ENCODE data around the gene GBX1. TPM values are rescaled to one million over a fixed set of nuclear protein-coding genes. Genes with fewer than 3 reads are reported as not detected.

GBX1 gene
- total RNA-seq, 1 donor from 2014 or later: 2.4 TPM

- no peak for TF ChIP-seq CTCF (conservative IDR thresholded peaks at IDR 0.05)
- no peak for DNase-seq (ENCODE audit: low read depth, low spot score)
- Mint-ChIP-seq H3K27ac (ENCODE audit: unreplicated experiment) (no peak overlapping the region), H3K9me3 (no peaks in the 10 kb centered on the region), H3K27me3 (ENCODE audit: low read depth) (peaks cover 4% of the 10 kb centered on the region), H3K36me3 (ENCODE audit: low read depth) (peaks cover 4% of the 10 kb centered on the region), H3K4me1 (peaks cover 14% of the 10 kb centered on the region), H3K4me3 (no peak overlapping the region)
These were observed 47.6 kb downstream of the GBX1 start for GRCh38 chr7:151119902-151120301.

DNA sequence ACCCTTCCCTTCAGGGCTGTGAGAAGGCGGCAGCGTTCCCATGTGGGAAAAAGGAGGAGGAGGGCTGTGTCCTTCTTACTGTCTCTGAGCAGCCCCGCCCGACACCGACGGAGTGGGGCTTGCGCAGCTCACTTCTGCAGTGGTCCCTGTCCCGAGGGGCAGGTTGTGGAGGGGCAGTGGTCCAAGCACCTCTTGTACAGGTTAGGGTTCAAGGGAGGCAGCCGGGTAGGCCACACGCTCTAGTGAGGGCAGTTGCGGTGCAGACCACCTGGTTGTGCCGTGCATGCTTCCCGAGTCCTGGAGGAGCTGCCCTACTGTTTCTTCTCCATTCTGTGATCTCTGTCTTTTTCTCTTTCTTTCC, 48.5 kb downstream of the GBX1 start:
- no peak for DNase-seq (ENCODE audit: low read depth, low spot score)
- Mint-ChIP-seq H3K9me3 (no peaks in the 10 kb centered on the region), H3K4me1 (peaks cover 9% of the 10 kb centered on the region), H3K36me3 (ENCODE audit: low read depth) (peaks cover 2% of the 10 kb centered on the region), H3K27ac (ENCODE audit: unreplicated experiment) (no peak overlapping the region), H3K27me3 (ENCODE audit: low read depth) (peaks cover 6% of the 10 kb centered on the region), H3K4me3 (peak overlapping the region; percentile 31)
- TF ChIP-seq CTCF (conservative IDR thresholded peaks at IDR 0.05): no peak

DNA sequence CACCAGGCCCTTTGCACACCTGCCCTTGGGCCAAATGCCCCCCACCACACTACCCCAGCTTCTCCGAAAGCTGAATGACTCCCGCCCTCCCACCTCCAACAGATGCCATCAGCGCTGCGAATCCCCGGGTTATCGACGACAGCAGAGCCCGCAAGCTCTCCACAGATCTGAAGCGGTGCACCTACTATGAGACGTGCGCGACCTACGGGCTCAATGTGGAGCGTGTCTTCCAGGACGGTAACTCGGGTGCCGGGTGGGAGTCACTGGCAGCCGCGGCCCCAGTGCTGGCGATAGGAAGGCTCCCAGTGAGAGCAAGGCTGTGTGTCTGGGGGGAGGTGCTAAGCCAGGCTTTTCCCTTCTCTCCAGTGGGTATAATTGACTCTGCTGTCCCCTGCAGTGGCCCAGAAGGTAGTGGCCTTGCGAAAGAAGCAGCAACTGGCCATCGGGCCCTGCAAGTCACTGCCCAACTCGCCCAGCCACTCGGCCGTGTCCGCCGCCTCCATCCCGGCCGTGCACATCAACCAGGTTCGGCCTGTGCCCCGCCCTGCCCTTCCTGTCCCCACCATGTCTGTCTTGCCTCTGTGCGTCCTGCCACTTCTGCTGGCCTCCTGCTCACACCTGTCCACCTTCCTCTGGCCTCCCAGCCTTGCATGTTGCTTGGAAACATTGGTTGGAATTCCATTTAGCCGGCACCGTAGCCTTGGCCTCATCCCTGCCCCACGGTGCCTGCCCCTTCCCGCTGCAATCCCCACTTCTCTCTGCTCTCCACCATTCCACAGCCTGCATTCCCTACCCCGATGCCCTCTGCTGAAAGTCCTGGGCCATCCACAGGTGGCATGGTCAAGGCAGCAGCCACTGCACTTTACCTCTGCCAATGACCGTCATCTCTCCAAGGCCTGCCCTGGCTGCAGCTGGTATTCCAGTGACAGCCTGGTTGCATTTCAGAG, 49.1 kb downstream of the GBX1 start:
- peaks cover 12% of the 10 kb centered on the region for H3K4me1 Mint-ChIP-seq
- no peaks in the 10 kb centered on the region for H3K9me3 Mint-ChIP-seq
- H3K4me3 Mint-ChIP-seq: no peak overlapping the region
- DNase-seq (ENCODE audit: low read depth, low spot score): no peak
- TF ChIP-seq CTCF (conservative IDR thresholded peaks at IDR 0.05): no peak
- H3K27ac Mint-ChIP-seq (ENCODE audit: unreplicated experiment): no peak overlapping the region
- H3K36me3 Mint-ChIP-seq (ENCODE audit: low read depth): no peaks in the 10 kb centered on the region
- peaks cover 13% of the 10 kb centered on the region for H3K27me3 Mint-ChIP-seq (ENCODE audit: low read depth)

GRCh38 chr7:151117565-151117964, 49.9 kb downstream of the GBX1 start:
- no peaks in the 10 kb centered on the region for H3K36me3 Mint-ChIP-seq (ENCODE audit: low read depth)
- H3K9me3 Mint-ChIP-seq: no peaks in the 10 kb centered on the region
- H3K4me1 Mint-ChIP-seq: peaks cover 18% of the 10 kb centered on the region
- DNase-seq (ENCODE audit: low read depth, low spot score): no peak
- TF ChIP-seq CTCF (conservative IDR thresholded peaks at IDR 0.05): no peak
- H3K27ac Mint-ChIP-seq (ENCODE audit: unreplicated experiment): no peak overlapping the region
- no peak overlapping the region for H3K4me3 Mint-ChIP-seq
- peaks cover 19% of the 10 kb centered on the region for H3K27me3 Mint-ChIP-seq (ENCODE audit: low read depth)

DNA sequence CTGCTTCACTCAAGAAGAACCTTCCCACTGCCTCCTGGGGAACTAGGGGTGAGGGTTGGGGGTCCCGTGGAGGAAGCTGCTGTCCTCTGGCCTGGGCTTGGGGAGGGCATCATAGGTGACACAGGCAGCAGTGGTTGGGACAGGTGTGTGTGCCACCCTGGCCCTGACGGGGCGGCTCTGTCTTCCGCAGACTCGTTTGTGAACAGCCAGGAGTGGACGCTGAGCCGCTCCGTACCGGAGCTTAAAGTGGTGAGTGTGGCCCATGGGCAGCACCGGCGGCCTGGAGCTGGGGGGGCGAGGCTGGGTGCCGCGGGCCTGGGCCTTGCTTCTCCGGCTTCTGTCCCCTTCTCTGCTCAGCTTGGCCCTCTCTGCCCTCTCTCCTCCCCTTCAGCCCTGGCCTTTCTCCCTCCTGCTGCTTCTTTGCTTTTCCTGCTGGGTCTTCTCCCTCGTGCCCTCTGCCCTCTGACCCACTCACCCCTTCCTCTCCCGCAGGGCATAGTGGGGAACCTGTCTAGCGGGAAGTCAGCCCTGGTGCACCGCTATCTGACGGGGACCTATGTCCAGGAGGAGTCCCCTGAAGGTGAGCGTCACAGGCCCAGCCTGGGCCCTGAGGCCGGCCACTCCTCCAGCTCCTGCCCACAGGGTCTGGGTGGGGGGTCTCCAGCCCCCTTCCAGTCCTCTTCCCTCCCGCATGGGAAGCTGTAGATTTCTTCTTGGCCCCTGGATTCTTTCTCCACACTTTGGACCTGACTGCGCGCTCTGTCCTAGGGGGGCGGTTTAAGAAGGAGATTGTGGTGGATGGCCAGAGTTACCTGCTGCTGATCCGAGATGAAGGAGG, 50.7 kb downstream of the GBX1 start:
- H3K27ac Mint-ChIP-seq (ENCODE audit: unreplicated experiment): no peak overlapping the region
- H3K4me1 Mint-ChIP-seq: peaks cover 18% of the 10 kb centered on the region
- peaks cover 19% of the 10 kb centered on the region for H3K27me3 Mint-ChIP-seq (ENCODE audit: low read depth)
- H3K9me3 Mint-ChIP-seq: no peaks in the 10 kb centered on the region
- H3K36me3 Mint-ChIP-seq (ENCODE audit: low read depth): no peaks in the 10 kb centered on the region
- TF ChIP-seq CTCF (conservative IDR thresholded peaks at IDR 0.05): no peak
- H3K4me3 Mint-ChIP-seq: no peak overlapping the region
- DNase-seq (ENCODE audit: low read depth, low spot score): no peak
